Measurements from ENCODE around the gene TOGARAM2. TPM values are rescaled to one million over a fixed set of nuclear protein-coding genes. Genes with fewer than 3 reads are reported as not detected.

TOGARAM2 gene
- total RNA-seq, 1 experiment from 2014 or later, result 0.75 TPM

- Histone ChIP-seq H3K27ac (ENCODE audit: low read depth, low read length, poor library complexity, severe bottlenecking) (no peak overlapping the region), H3K27me3 (replicated peaks; ENCODE audit: insufficient read depth, low read depth, low read length, poor library complexity) (no peaks in the 10 kb centered on the region), H3K9me3 (ENCODE audit: low read depth, low read length, poor library complexity, severe bottlenecking) (no peaks in the 10 kb centered on the region), H3K36me3 (ENCODE audit: insufficient read depth, low read length, poor library complexity, severe bottlenecking) (no peaks in the 10 kb centered on the region), H3K4me3 (ENCODE audit: low read depth, low read length, poor library complexity, severe bottlenecking) (no peak overlapping the region), H3K4me1 (ENCODE audit: insufficient read depth, low read length, poor library complexity, severe bottlenecking) (no peaks in the 10 kb centered on the region)
- DNase-seq (ENCODE audit: low spot score), result no peak
- intact Hi-C loops (cut with micrococcal nuclease; ENCODE audit: unreplicated experiment), result no loop called here
- BruUV-seq (replicated peaks), result no TSS peak
- ChIA-PET CTCF (no interaction called here), POLR2A (ENCODE audit: low non-redundant PET) (no interaction called here)
- no peak for TF ChIP-seq EZH2 (IDR thresholded peaks at IDR 0.05; ENCODE audit: borderline replicate concordance, low read depth, low read length, poor library complexity, severe bottlenecking)
- TF ChIP-seq, protein P1, sequence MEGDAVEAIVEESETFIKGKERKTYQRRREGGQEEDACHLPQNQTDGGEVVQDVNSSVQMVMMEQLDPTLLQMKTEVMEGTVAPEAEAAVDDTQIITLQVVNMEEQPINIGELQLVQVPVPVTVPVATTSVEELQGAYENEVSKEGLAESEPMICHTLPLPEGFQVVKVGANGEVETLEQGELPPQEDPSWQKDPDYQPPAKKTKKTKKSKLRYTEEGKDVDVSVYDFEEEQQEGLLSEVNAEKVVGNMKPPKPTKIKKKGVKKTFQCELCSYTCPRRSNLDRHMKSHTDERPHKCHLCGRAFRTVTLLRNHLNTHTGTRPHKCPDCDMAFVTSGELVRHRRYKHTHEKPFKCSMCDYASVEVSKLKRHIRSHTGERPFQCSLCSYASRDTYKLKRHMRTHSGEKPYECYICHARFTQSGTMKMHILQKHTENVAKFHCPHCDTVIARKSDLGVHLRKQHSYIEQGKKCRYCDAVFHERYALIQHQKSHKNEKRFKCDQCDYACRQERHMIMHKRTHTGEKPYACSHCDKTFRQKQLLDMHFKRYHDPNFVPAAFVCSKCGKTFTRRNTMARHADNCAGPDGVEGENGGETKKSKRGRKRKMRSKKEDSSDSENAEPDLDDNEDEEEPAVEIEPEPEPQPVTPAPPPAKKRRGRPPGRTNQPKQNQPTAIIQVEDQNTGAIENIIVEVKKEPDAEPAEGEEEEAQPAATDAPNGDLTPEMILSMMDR (conservative IDR thresholded peaks at IDR 0.05; ENCODE audit: low read depth, low read length), result no peak
These were observed 18.6 kb upstream of the TOGARAM2 start for GRCh38 chr2:28962505-28962904.

DNA sequence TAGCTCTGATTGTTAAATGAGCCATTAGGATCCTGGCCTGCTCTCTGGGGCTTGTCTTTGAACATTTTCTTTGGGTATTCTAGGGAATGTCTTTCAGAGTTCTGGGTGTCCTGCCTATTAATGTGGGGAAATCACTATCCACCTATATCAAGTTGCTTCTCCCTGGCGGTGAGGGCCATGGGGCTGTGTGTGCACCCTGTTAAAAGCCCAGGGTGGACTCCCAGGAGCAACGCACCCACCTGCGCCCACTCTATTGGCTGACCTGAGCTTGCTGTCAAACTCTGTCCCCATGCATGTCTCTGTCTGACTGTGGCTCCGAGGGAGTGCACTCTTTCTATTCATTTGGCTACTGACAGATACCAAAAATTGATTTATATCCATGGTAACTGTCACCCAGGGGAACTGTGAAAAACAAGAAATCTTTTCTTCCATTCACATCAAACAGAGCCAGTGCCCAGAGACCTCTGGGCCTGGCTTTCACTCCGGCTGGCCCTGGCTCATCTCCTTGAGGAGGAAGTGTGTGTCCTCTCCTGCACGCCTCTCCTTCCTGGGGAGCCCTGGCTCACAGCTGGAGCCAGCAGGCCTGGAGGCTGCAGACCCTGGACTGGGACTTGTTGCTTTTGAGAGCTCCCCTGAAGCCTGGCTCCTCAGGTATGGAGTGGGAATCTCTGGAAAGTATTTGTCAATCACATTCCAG, 10.5 kb upstream of the TOGARAM2 start:
- no peaks in the 10 kb centered on the region for H3K9me3 ChIP-seq (ENCODE audit: low read depth, low read length, poor library complexity, severe bottlenecking)
- no peaks in the 10 kb centered on the region for H3K27me3 ChIP-seq (replicated peaks; ENCODE audit: insufficient read depth, low read depth, low read length, poor library complexity)
- no TSS peak for BruUV-seq (replicated peaks)
- ChIA-PET POLR2A (ENCODE audit: low non-redundant PET) (no interaction called here), CTCF (no interaction called here)
- no peaks in the 10 kb centered on the region for H3K36me3 ChIP-seq (ENCODE audit: insufficient read depth, low read length, poor library complexity, severe bottlenecking)
- no peaks in the 10 kb centered on the region for H3K4me1 ChIP-seq (ENCODE audit: insufficient read depth, low read length, poor library complexity, severe bottlenecking)
- TF ChIP-seq EZH2 (IDR thresholded peaks at IDR 0.05; ENCODE audit: borderline replicate concordance, low read depth, low read length, poor library complexity, severe bottlenecking), result no peak
- TF ChIP-seq, protein P1 (conservative IDR thresholded peaks at IDR 0.05; ENCODE audit: low read depth, low read length), result no peak
- H3K27ac ChIP-seq (ENCODE audit: low read depth, low read length, poor library complexity, severe bottlenecking), result no peak overlapping the region
- H3K4me3 ChIP-seq (ENCODE audit: low read depth, low read length, poor library complexity, severe bottlenecking), result no peak overlapping the region
- DNase-seq (ENCODE audit: low spot score), result no peak
- intact Hi-C loops (cut with micrococcal nuclease; ENCODE audit: unreplicated experiment), result no loop called here

DNA sequence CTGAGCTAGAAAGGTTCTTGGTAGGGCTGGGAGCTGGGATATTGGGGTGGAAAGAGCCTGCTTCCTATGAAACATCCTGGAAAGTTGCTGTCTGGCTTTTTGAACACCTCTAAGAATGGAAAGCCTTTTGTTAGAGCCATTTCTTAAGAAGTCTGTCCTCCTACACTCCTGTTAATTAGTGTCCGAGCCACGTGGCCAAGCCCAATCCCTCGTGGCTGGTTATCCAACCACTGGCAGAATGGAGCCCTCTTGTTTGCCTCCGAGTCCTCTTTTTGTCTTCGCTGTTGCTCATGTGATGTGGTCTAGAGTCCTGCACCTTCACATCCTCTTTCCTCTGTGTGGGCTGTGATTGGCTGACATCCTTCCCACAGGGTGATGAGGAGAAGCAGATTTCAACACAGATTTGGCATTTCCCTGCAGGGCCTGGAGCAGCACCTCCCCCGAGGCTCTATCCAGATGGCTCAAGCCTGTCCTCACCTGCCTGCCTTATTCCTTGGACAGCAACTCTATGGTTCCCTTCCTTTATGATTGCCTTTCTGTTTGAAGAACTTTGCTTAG, 8.2 kb upstream of the TOGARAM2 start:
- Histone ChIP-seq H3K36me3 (ENCODE audit: insufficient read depth, low read length, poor library complexity, severe bottlenecking) (no peaks in the 10 kb centered on the region), H3K9me3 (ENCODE audit: low read depth, low read length, poor library complexity, severe bottlenecking) (no peaks in the 10 kb centered on the region), H3K27me3 (replicated peaks; ENCODE audit: insufficient read depth, low read depth, low read length, poor library complexity) (no peaks in the 10 kb centered on the region), H3K4me3 (ENCODE audit: low read depth, low read length, poor library complexity, severe bottlenecking) (no peak overlapping the region), H3K27ac (ENCODE audit: low read depth, low read length, poor library complexity, severe bottlenecking) (no peak overlapping the region), H3K4me1 (ENCODE audit: insufficient read depth, low read length, poor library complexity, severe bottlenecking) (no peaks in the 10 kb centered on the region)
- TF ChIP-seq EZH2 (IDR thresholded peaks at IDR 0.05; ENCODE audit: borderline replicate concordance, low read depth, low read length, poor library complexity, severe bottlenecking), result no peak
- TF ChIP-seq, protein P1 (conservative IDR thresholded peaks at IDR 0.05; ENCODE audit: low read depth, low read length), result no peak
- intact Hi-C loops (cut with micrococcal nuclease; ENCODE audit: unreplicated experiment), result no loop called here
- POLR2A ChIA-PET (ENCODE audit: low non-redundant PET), result no interaction called here
- BruUV-seq (replicated peaks), result no TSS peak
- no peak for DNase-seq (ENCODE audit: low spot score)
- CTCF ChIA-PET, result no interaction called here

All from A673 (cell line).